Measurements from ENCODE around the gene ZNF548. TPM values are rescaled to one million over a fixed set of nuclear protein-coding genes. Genes with fewer than 3 reads are reported as not detected.

The ZNF548 gene
- total RNA-seq, 4 donors from 2014 or later = 20.2 to 26.3 (median 23.6) TPM

DNA sequence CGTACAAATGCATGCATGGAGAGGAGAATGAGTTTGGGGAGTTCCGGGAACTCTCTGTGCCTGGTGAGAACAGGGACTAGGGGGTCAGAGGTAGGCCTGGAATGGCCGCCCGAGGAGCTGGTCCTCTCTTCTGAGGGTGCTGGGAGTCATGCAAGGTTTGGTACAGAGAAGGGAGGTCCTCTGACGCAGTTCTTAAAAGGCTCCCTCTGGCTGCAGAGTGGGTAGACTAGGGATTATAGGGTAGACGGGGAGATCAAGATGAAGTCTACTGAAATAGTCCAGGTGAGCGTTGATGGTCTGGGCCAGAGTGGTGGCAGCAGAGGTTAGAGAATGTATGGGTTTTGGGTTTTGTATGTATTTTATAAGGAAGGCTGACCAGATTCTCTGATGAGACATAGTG is 37.8 kb upstream of the ZNF548 start:
- 23% methylated on average over 6 of the region's 7 CpGs for WGBS
- intact Hi-C loops (cut with DNase I) = loop anchor here (10.0 kb wide), 1 partner anchor 67 kb away; the partner anchor contains the start of gene ZNF460

DNA sequence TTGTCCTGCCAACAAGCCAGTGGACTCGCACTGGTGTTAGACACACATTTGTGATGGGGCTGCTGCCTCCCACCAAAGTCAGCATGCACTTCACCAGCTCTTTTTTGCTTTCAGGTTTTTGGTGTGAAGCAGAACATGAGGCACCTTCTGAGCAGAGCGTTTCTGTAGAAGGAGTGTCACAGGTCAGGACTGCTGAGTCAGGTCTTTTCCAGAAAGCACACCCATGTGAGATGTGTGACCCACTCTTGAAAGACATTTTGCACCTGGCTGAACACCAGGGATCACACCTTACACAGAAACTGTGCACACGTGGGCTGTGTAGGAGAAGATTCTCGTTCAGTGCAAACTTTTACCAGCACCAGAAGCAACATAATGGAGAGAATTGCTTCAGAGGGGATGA is 33.7 kb upstream of the ZNF548 start:
- H3K36me3 ChIP-seq = peaks cover 46 to 73% (median 65%) of the 10 kb centered on the region in 4 donors
- no peak for TF ChIP-seq CTCF (IDR thresholded peaks at IDR 0.05)
- TF ChIP-seq POLR2AphosphoS5 (IDR thresholded peaks at IDR 0.05) = no peak
- TF ChIP-seq EP300 (IDR thresholded peaks at IDR 0.05) = no peak
- no peak for TF ChIP-seq POLR2A (IDR thresholded peaks at IDR 0.05; ENCODE audit: low read depth)
- no peak overlapping the region for H3K27ac ChIP-seq (replicated peaks in 1 of 4)
- 93% methylated on average over 4 of the region's 4 CpGs for WGBS
- no peak for DNase-seq (ENCODE audit: extremely low spot score)
- H3K9me3 ChIP-seq = peaks cover 0 to 74% (median 41%) of the 10 kb centered on the region in 4 donors
- intact Hi-C loops (cut with DNase I) = loop anchor here (10.0 kb wide), 1 partner anchor 71 kb away; the partner anchor contains the start of gene ZNF460
- no peak overlapping the region for H3K4me3 ChIP-seq
- H3K27me3 ChIP-seq = no peaks in the 10 kb centered on the region
- peaks cover 11 to 25% (median 23%) of the 10 kb centered on the region in 4 donors for H3K4me1 ChIP-seq

More for the DNA sequence above, 37.8 kb upstream of the ZNF548 start:
- H3K4me3 ChIP-seq = peak overlapping the region; percentile 84 to 96 (median 91)
- H3K4me1 ChIP-seq = peaks cover 11 to 29% (median 27%) of the 10 kb centered on the region in 4 donors
- TF ChIP-seq POLR2AphosphoS5 (IDR thresholded peaks at IDR 0.05) (no peak), POLR2A (IDR thresholded peaks at IDR 0.05; ENCODE audit: low read depth) (no peak), CTCF (IDR thresholded peaks at IDR 0.05) (no peak), EP300 (IDR thresholded peaks at IDR 0.05) (no peak)
- peak overlapping the region; percentile 83 to 89 (median 86) for H3K27ac ChIP-seq (replicated peaks in 1 of 4)
- H3K9me3 ChIP-seq = peaks cover 0 to 38% (median 22%) of the 10 kb centered on the region in 4 donors
- peaks cover 39 to 41% (median 41%) of the 10 kb centered on the region in 4 donors for H3K36me3 ChIP-seq
- no peaks in the 10 kb centered on the region for H3K27me3 ChIP-seq
- DNase-seq (ENCODE audit: extremely low spot score) = no peak

DNA sequence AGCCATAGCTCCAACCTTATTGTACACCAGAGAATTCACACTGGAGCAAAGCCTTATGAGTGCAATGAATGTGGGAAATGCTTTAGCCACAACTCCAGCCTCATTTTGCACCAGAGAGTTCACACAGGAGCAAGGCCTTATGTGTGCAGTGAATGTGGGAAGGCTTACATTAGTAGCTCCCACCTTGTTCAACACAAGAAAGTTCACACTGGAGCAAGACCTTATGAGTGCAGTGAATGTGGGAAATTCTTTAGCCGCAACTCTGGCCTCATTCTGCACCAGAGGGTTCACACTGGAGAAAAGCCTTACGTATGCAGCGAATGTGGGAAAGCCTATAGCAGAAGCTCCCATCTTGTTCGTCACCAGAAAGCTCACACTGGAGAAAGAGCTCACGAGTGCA is 32.2 kb upstream of the ZNF548 start:
- no peak overlapping the region for H3K27ac ChIP-seq (replicated peaks in 1 of 4)
- H3K36me3 ChIP-seq = peaks cover 46 to 73% (median 65%) of the 10 kb centered on the region in 4 donors
- TF ChIP-seq POLR2AphosphoS5 (IDR thresholded peaks at IDR 0.05) (no peak), EP300 (IDR thresholded peaks at IDR 0.05) (no peak), CTCF (IDR thresholded peaks at IDR 0.05) (no peak), POLR2A (IDR thresholded peaks at IDR 0.05; ENCODE audit: low read depth) (no peak)
- WGBS = 91% methylated on average over 5 of the region's 5 CpGs
- peaks cover 0 to 79% (median 41%) of the 10 kb centered on the region in 4 donors for H3K9me3 ChIP-seq
- no peak overlapping the region for H3K4me3 ChIP-seq
- intact Hi-C loops (cut with DNase I) = loop anchor here (10.0 kb wide), 1 partner anchor 73 kb away; the partner anchor contains the start of gene ZNF460
- no peak for DNase-seq (ENCODE audit: extremely low spot score)
- peaks cover 10 to 17% (median 13%) of the 10 kb centered on the region in 4 donors for H3K4me1 ChIP-seq
- H3K27me3 ChIP-seq = no peaks in the 10 kb centered on the region

DNA sequence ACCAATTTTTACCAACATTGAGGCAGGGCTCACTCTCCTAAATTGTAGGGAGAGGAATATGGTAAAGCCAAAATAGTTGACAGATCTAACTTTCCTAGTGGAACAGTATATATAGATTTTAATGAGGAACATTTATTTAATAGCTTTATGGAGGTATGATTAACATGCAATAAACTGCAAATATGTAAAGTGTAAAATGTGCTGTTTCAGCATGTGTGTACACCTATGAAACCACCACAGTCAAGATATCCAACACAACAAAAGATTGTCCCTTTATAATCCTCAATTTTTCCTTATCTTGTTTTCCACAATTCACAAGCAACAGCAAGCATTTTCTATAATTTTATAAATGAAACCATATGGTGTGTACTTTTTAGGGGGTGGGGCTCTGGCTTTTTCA is 30.4 kb upstream of the ZNF548 start:
- DNase-seq (ENCODE audit: extremely low spot score) = no peak
- Histone ChIP-seq H3K4me3 (no peak overlapping the region), H3K27me3 (no peaks in the 10 kb centered on the region), H3K9me3 (peaks cover 0 to 69% (median 35%) of the 10 kb centered on the region in 4 donors), H3K36me3 (peaks cover 32 to 57% (median 50%) of the 10 kb centered on the region in 4 donors), H3K27ac (replicated peaks in 1 of 4) (no peak overlapping the region), H3K4me1 (peaks cover 10 to 15% (median 13%) of the 10 kb centered on the region in 4 donors)
- intact Hi-C loops (cut with DNase I) = loop anchor here (10.0 kb wide), 1 partner anchor 74 kb away; the partner anchor contains the start of gene ZNF460
- no peak for TF ChIP-seq POLR2A (IDR thresholded peaks at IDR 0.05; ENCODE audit: low read depth)
- no peak for TF ChIP-seq POLR2AphosphoS5 (IDR thresholded peaks at IDR 0.05)
- TF ChIP-seq EP300 (IDR thresholded peaks at IDR 0.05) = no peak

DNA sequence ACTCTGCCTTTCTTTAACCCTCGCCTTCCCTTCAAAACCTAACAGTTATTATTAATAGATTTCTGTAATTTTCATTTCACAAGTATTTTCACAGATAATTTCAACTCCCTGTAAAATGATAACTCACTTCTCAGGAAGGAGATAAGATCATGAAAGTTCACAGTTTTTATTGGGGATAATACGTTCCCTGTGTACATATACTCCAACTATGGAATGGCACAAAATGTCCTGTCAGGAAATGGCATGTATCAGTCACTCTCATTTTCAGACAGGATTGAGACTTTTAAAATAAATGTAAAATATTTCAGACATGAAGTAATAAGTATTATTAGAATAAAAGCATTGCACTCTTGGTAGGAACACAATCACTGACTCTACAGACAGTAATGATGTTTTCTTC is 27.2 kb upstream of the ZNF548 start:
- TF ChIP-seq EP300 (IDR thresholded peaks at IDR 0.05) (no peak), CTCF (IDR thresholded peaks at IDR 0.05) (no peak), POLR2AphosphoS5 (IDR thresholded peaks at IDR 0.05) (no peak), POLR2A (IDR thresholded peaks at IDR 0.05; ENCODE audit: low read depth) (no peak)
- intact Hi-C loops (cut with DNase I) = loop anchor here (2.0 kb wide), 1 partner anchor 26 kb away; the partner anchor contains the start of gene ZNF548
- H3K4me1 ChIP-seq = peaks cover 14 to 22% (median 18%) of the 10 kb centered on the region in 4 donors
- H3K4me3 ChIP-seq = peak overlapping the region; percentile 83 to 94 (median 86)
- H3K27me3 ChIP-seq = no peaks in the 10 kb centered on the region
- peaks cover 1 to 27% (median 21%) of the 10 kb centered on the region in 4 donors for H3K36me3 ChIP-seq
- DNase-seq (ENCODE audit: extremely low spot score) = no peak
- H3K27ac ChIP-seq (replicated peaks in 1 of 4) = peak overlapping the region; percentile 75 to 98 (median 95)
- WGBS = 77% methylated on average over 2 of the region's 2 CpGs
- H3K9me3 ChIP-seq = peaks cover 0 to 38% (median 12%) of the 10 kb centered on the region in 4 donors
